Measurements from ENCODE around the gene RNU6-1. TPM values are rescaled to one million over a fixed set of nuclear protein-coding genes. Genes with fewer than 3 reads are reported as not detected.

Gene RNU6-1
- total RNA-seq, 4 donors from 2014 or later, result not detected

- 64% methylated on average over 4 of the region's 4 CpGs for WGBS, 2 donors
- Histone ChIP-seq H3K4me3 (no peak overlapping the region), H3K9me3 (no peaks in the 10 kb centered on the region), H3K27ac (no peak overlapping the region), H3K27me3 (no peaks in the 10 kb centered on the region), H3K36me3 (no peaks in the 10 kb centered on the region), H3K4me1 (peaks cover 0 to 16% (median 4%) of the 10 kb centered on the region in 3 donors)
- no peak for DNase-seq
- no peak for TF ChIP-seq POLR2A (IDR thresholded peaks at IDR 0.05)
- TF ChIP-seq, protein P1, sequence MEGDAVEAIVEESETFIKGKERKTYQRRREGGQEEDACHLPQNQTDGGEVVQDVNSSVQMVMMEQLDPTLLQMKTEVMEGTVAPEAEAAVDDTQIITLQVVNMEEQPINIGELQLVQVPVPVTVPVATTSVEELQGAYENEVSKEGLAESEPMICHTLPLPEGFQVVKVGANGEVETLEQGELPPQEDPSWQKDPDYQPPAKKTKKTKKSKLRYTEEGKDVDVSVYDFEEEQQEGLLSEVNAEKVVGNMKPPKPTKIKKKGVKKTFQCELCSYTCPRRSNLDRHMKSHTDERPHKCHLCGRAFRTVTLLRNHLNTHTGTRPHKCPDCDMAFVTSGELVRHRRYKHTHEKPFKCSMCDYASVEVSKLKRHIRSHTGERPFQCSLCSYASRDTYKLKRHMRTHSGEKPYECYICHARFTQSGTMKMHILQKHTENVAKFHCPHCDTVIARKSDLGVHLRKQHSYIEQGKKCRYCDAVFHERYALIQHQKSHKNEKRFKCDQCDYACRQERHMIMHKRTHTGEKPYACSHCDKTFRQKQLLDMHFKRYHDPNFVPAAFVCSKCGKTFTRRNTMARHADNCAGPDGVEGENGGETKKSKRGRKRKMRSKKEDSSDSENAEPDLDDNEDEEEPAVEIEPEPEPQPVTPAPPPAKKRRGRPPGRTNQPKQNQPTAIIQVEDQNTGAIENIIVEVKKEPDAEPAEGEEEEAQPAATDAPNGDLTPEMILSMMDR (IDR thresholded peaks at IDR 0.05), result no peak
- intact Hi-C loops (cut with DNase I), result loop anchor here (10.0 kb wide), 1 partner anchor 349 kb away; no protein-coding TSS in a partner anchor
Observed at GRCh38 chr15:67865766-67866165, 25.9 kb upstream of the RNU6-1 start.

- Histone ChIP-seq H3K9me3 (no peaks in the 10 kb centered on the region), H3K27ac (no peak overlapping the region), H3K27me3 (no peaks in the 10 kb centered on the region), H3K4me3 (no peak overlapping the region), H3K4me1 (peaks cover 0 to 16% (median 4%) of the 10 kb centered on the region in 3 donors), H3K36me3 (no peaks in the 10 kb centered on the region)
- no peak for DNase-seq
- WGBS, 2 donors, result 51 to 58% methylated on average over 3 of the region's 3 CpGs
- intact Hi-C loops (cut with DNase I), result loop anchor here (10.0 kb wide), 1 partner anchor 349 kb away; no protein-coding TSS in a partner anchor
- no peak for TF ChIP-seq POLR2A (IDR thresholded peaks at IDR 0.05)
- TF ChIP-seq, protein P1 (IDR thresholded peaks at IDR 0.05), result no peak
Observed at GRCh38 chr15:67865331-67865730, 25.5 kb upstream of the RNU6-1 start.

DNA sequence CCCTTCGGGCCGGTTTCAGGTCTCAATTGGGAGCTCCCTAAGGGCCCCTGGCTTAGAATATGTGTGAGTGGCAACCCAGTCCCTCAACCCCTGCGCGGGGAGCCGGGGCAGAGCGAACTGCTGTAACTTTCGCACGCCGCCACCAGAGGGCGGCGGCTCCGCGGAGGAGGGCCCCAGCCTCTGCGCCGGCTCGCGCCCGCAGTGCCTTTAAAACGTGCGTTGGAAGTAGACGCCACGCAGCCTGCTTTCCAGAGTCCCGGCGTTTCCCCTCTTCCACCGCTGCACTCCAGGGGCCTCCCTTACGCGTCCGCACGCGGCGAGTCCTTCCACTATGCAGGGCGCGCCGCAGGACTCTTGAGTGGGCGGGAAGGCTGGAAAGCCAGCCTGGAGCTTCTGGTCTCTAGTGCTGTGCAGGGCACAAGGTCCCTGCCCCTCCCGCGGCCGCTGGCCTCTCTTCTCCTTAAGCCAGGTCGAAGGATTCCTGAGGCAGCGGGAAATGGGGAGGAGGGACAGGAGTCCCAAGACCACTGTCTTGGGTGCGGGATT, 23.7 kb upstream of the RNU6-1 start:
- Histone ChIP-seq H3K9me3 (no peaks in the 10 kb centered on the region), H3K27me3 (no peaks in the 10 kb centered on the region), H3K27ac (peak overlapping the region; percentile 12 to 68 (median 30)), H3K4me3 (peak overlapping the region; percentile 32 to 63 (median 47)), H3K36me3 (no peaks in the 10 kb centered on the region), H3K4me1 (peaks cover 0 to 22% (median 4%) of the 10 kb centered on the region in 3 donors)
- 0 to 8% methylated on average over 1 to 21 of the region's 41 CpGs for WGBS, 2 donors
- DNase-seq, result peak; percentile 12
- intact Hi-C loops (cut with DNase I), result loop anchor here (5.0 to 10.0 kb wide), 2 partner anchors 289 to 351 kb away; no protein-coding TSS in a partner anchor
- no peak for TF ChIP-seq POLR2A (IDR thresholded peaks at IDR 0.05)
- TF ChIP-seq, protein P1 (IDR thresholded peaks at IDR 0.05), result peak; percentile 86 to 97 (median 93)

DNA sequence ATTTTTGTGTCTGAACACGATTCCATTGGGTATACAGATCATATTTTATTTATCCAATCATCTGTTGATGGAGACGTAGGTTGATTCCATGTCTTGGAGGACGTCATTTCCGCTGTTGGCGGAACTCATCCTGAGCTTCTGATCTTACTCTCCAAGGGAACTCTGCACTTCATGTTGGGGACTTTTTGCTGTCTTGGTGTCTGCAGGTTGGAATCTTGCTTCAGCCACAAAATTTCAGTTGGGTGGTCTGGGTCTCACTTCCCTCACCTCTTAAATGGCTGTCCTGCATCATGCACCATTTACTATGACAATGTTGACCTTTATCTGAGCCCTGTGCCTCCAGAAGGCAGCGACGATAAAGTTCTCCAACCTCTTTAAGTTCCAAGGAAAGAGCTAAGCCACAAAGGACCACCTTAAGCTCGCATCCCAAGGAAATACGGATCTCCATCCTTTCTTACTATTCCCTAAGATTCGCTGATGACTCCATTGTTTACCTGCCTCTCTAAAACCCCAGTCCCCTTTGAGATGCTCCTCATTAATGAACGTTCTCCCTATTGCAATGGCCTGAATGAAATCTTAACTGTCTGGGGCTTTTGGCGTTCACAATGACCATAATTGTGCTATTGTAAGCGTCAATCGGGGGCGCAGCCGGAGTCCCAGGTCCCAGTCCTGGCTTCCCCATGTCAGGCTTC, 23.1 kb upstream of the RNU6-1 start:
- no peak for DNase-seq
- no peaks in the 10 kb centered on the region for H3K36me3 ChIP-seq
- peaks cover 0 to 22% (median 4%) of the 10 kb centered on the region in 3 donors for H3K4me1 ChIP-seq
- H3K27ac ChIP-seq, result peak overlapping the region in 2 of 4 donors; percentile 46 to 68
- no peaks in the 10 kb centered on the region for H3K9me3 ChIP-seq
- TF ChIP-seq, protein P1 (IDR thresholded peaks at IDR 0.05), result no peak
- TF ChIP-seq POLR2A (IDR thresholded peaks at IDR 0.05), result no peak
- 49 to 61% methylated on average over 15 to 16 of the region's 16 CpGs for WGBS, 2 donors
- no peaks in the 10 kb centered on the region for H3K27me3 ChIP-seq
- intact Hi-C loops (cut with DNase I), result loop anchor here (5.0 to 10.0 kb wide), 2 partner anchors 289 to 352 kb away; no protein-coding TSS in a partner anchor
- peak overlapping the region; percentile 32 to 63 (median 47) for H3K4me3 ChIP-seq

DNA sequence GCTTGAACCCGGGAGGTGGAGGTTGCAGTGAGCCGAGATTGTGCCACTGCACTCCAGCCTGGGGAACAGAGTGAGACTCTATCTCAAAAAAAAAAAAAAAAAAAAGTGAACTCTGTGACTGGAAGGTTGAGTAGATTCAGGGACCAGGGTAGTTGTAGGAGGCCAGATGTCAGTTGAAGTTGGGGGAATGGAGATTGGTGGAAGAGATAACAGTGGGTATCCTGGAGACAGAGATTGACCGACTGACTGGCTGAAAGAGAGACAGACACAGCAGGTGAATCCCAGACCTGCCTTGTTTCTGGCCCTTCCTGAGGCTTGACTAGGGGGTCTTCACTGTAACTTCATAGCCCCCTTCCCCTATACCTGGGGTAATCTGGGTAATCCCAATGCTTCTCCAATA, 22.1 kb upstream of the RNU6-1 start:
- Histone ChIP-seq H3K27ac (no peak overlapping the region), H3K4me1 (peaks cover 0 to 22% (median 4%) of the 10 kb centered on the region in 3 donors), H3K36me3 (no peaks in the 10 kb centered on the region), H3K27me3 (no peaks in the 10 kb centered on the region), H3K4me3 (no peak overlapping the region), H3K9me3 (no peaks in the 10 kb centered on the region)
- no peak for DNase-seq
- intact Hi-C loops (cut with DNase I), result loop anchor here (5.0 to 10.0 kb wide), 2 partner anchors 290 to 353 kb away; no protein-coding TSS in a partner anchor
- 93 to 100% methylated on average over 3 of the region's 3 CpGs for WGBS, 2 donors
- no peak for TF ChIP-seq POLR2A (IDR thresholded peaks at IDR 0.05)
- TF ChIP-seq, protein P1 (IDR thresholded peaks at IDR 0.05), result no peak
